ENCODE data around the gene CDH23.

Gene CDH23

GRCh38 chr10:71685554-71686232, 289.0 kb downstream of the CDH23 start:
- TF ChIP-seq ZNF274 (IDR thresholded peaks at IDR 0.05; ENCODE audit: low read depth, low read length) (no peak), SUZ12 (IDR thresholded peaks at IDR 0.05; ENCODE audit: extremely low read depth, insufficient read depth, insufficient read length) (no peak), YY1 (IDR thresholded peaks at IDR 0.05; ENCODE audit: insufficient read depth, insufficient read length) (no peak)
- Histone ChIP-seq H3K27me3 (ENCODE audit: insufficient read depth, insufficient read length) (no peaks in the 10 kb centered on the region), H3K4me1 (ENCODE audit: insufficient read depth, insufficient read length) (peaks cover 5% of the 10 kb centered on the region), H3K9ac (ENCODE audit: insufficient read length, low read depth) (no peak overlapping the region), H3K36me3 (ENCODE audit: insufficient read depth, insufficient read length, low read length) (no peaks in the 10 kb centered on the region), H3K9me3 (ENCODE audit: insufficient read depth, low read length) (no peaks in the 10 kb centered on the region), H3K4me3 (ENCODE audit: insufficient read length, low read depth) (no peak overlapping the region)
- DNase-seq (ENCODE audit: low read depth, low spot score): no peak

- Histone ChIP-seq H3K36me3 (ENCODE audit: insufficient read depth, insufficient read length, low read length) (no peaks in the 10 kb centered on the region), H3K4me1 (ENCODE audit: insufficient read depth, insufficient read length) (peaks cover 5% of the 10 kb centered on the region), H3K9ac (ENCODE audit: insufficient read length, low read depth) (no peak overlapping the region), H3K4me3 (ENCODE audit: insufficient read length, low read depth) (no peak overlapping the region), H3K9me3 (ENCODE audit: insufficient read depth, low read length) (no peaks in the 10 kb centered on the region), H3K27me3 (ENCODE audit: insufficient read depth, insufficient read length) (no peaks in the 10 kb centered on the region)
- TF ChIP-seq ZNF274 (IDR thresholded peaks at IDR 0.05; ENCODE audit: low read depth, low read length) (no peak), SUZ12 (IDR thresholded peaks at IDR 0.05; ENCODE audit: extremely low read depth, insufficient read depth, insufficient read length) (no peak), YY1 (IDR thresholded peaks at IDR 0.05; ENCODE audit: insufficient read depth, insufficient read length) (no peak)
- no peak for DNase-seq (ENCODE audit: low read depth, low spot score)
Observed at GRCh38 chr10:71687077-71687476, 290.4 kb downstream of the CDH23 start.

GRCh38 chr10:71687480-71687879, 290.8 kb downstream of the CDH23 start:
- H3K9me3 ChIP-seq (ENCODE audit: insufficient read depth, low read length): no peaks in the 10 kb centered on the region
- H3K4me1 ChIP-seq (ENCODE audit: insufficient read depth, insufficient read length): peaks cover 3% of the 10 kb centered on the region
- no peak overlapping the region for H3K9ac ChIP-seq (ENCODE audit: insufficient read length, low read depth)
- no peak for TF ChIP-seq YY1 (IDR thresholded peaks at IDR 0.05; ENCODE audit: insufficient read depth, insufficient read length)
- TF ChIP-seq SUZ12 (IDR thresholded peaks at IDR 0.05; ENCODE audit: extremely low read depth, insufficient read depth, insufficient read length): no peak
- TF ChIP-seq ZNF274 (IDR thresholded peaks at IDR 0.05; ENCODE audit: low read depth, low read length): no peak
- DNase-seq (ENCODE audit: low read depth, low spot score): no peak
- no peaks in the 10 kb centered on the region for H3K27me3 ChIP-seq (ENCODE audit: insufficient read depth, insufficient read length)
- H3K36me3 ChIP-seq (ENCODE audit: insufficient read depth, insufficient read length, low read length): no peaks in the 10 kb centered on the region
- H3K4me3 ChIP-seq (ENCODE audit: insufficient read length, low read depth): no peak overlapping the region

- TF ChIP-seq YY1 (IDR thresholded peaks at IDR 0.05; ENCODE audit: insufficient read depth, insufficient read length) (no peak), ZNF274 (IDR thresholded peaks at IDR 0.05; ENCODE audit: low read depth, low read length) (no peak), SUZ12 (IDR thresholded peaks at IDR 0.05; ENCODE audit: extremely low read depth, insufficient read depth, insufficient read length) (no peak)
- Histone ChIP-seq H3K9ac (ENCODE audit: insufficient read length, low read depth) (no peak overlapping the region), H3K4me3 (ENCODE audit: insufficient read length, low read depth) (no peak overlapping the region), H3K9me3 (ENCODE audit: insufficient read depth, low read length) (no peaks in the 10 kb centered on the region), H3K4me1 (ENCODE audit: insufficient read depth, insufficient read length) (peaks cover 2% of the 10 kb centered on the region), H3K36me3 (ENCODE audit: insufficient read depth, insufficient read length, low read length) (no peaks in the 10 kb centered on the region), H3K27me3 (ENCODE audit: insufficient read depth, insufficient read length) (no peaks in the 10 kb centered on the region)
- DNase-seq (ENCODE audit: low read depth, low spot score): no peak
Observed at GRCh38 chr10:71688256-71688655, 291.5 kb downstream of the CDH23 start.

GRCh38 chr10:71690094-71690720, 293.5 kb downstream of the CDH23 start:
- Histone ChIP-seq H3K36me3 (ENCODE audit: insufficient read depth, insufficient read length, low read length) (no peaks in the 10 kb centered on the region), H3K9me3 (ENCODE audit: insufficient read depth, low read length) (no peaks in the 10 kb centered on the region), H3K9ac (ENCODE audit: insufficient read length, low read depth) (no peak overlapping the region), H3K4me1 (ENCODE audit: insufficient read depth, insufficient read length) (peaks cover 2% of the 10 kb centered on the region), H3K27me3 (ENCODE audit: insufficient read depth, insufficient read length) (no peaks in the 10 kb centered on the region), H3K4me3 (ENCODE audit: insufficient read length, low read depth) (no peak overlapping the region)
- no peak for DNase-seq (ENCODE audit: low read depth, low spot score)
- TF ChIP-seq SUZ12 (IDR thresholded peaks at IDR 0.05; ENCODE audit: extremely low read depth, insufficient read depth, insufficient read length): no peak
- no peak for TF ChIP-seq ZNF274 (IDR thresholded peaks at IDR 0.05; ENCODE audit: low read depth, low read length)
- no peak for TF ChIP-seq YY1 (IDR thresholded peaks at IDR 0.05; ENCODE audit: insufficient read depth, insufficient read length)

GRCh38 chr10:71691405-71691804, 294.7 kb downstream of the CDH23 start:
- no peak for DNase-seq (ENCODE audit: low read depth, low spot score)
- H3K36me3 ChIP-seq (ENCODE audit: insufficient read depth, insufficient read length, low read length): no peaks in the 10 kb centered on the region

GRCh38 chr10:71692598-71693306, 296.0 kb downstream of the CDH23 start:
- H3K9me3 ChIP-seq (ENCODE audit: insufficient read depth, low read length): no peaks in the 10 kb centered on the region
- no peaks in the 10 kb centered on the region for H3K27me3 ChIP-seq (ENCODE audit: insufficient read depth, insufficient read length)
- TF ChIP-seq YY1 (IDR thresholded peaks at IDR 0.05; ENCODE audit: insufficient read depth, insufficient read length): no peak
- TF ChIP-seq ZNF274 (IDR thresholded peaks at IDR 0.05; ENCODE audit: low read depth, low read length): no peak
- TF ChIP-seq SUZ12 (IDR thresholded peaks at IDR 0.05; ENCODE audit: extremely low read depth, insufficient read depth, insufficient read length): no peak
- H3K4me3 ChIP-seq (ENCODE audit: insufficient read length, low read depth): no peak overlapping the region
- H3K9ac ChIP-seq (ENCODE audit: insufficient read length, low read depth): no peak overlapping the region
- no peak for DNase-seq (ENCODE audit: low read depth, low spot score)
- no peaks in the 10 kb centered on the region for H3K36me3 ChIP-seq (ENCODE audit: insufficient read depth, insufficient read length, low read length)
- peaks cover 12% of the 10 kb centered on the region for H3K4me1 ChIP-seq (ENCODE audit: insufficient read depth, insufficient read length)

More at GRCh38 chr10:71691405-71691804, 294.7 kb downstream of the CDH23 start:
- Histone ChIP-seq H3K4me3 (ENCODE audit: insufficient read length, low read depth) (no peak overlapping the region), H3K4me1 (ENCODE audit: insufficient read depth, insufficient read length) (peaks cover 11% of the 10 kb centered on the region), H3K9ac (ENCODE audit: insufficient read length, low read depth) (no peak overlapping the region), H3K9me3 (ENCODE audit: insufficient read depth, low read length) (no peaks in the 10 kb centered on the region), H3K27me3 (ENCODE audit: insufficient read depth, insufficient read length) (no peaks in the 10 kb centered on the region)
- TF ChIP-seq SUZ12 (IDR thresholded peaks at IDR 0.05; ENCODE audit: extremely low read depth, insufficient read depth, insufficient read length): no peak
- no peak for TF ChIP-seq YY1 (IDR thresholded peaks at IDR 0.05; ENCODE audit: insufficient read depth, insufficient read length)
- TF ChIP-seq ZNF274 (IDR thresholded peaks at IDR 0.05; ENCODE audit: low read depth, low read length): no peak

Measured in NT2/D1 (cell line).